Measurements from ENCODE around the gene ATP6V0E1. TPM values are rescaled to one million over a fixed set of nuclear protein-coding genes. Genes with fewer than 3 reads are reported as not detected.

Gene ATP6V0E1
- total RNA-seq, 1 donor from 2014 or later, result 285 TPM

GRCh38 chr5:173055042-173055721 lies 71.6 kb downstream of the ATP6V0E1 start:
- Histone ChIP-seq H3K9me3 (no peaks in the 10 kb centered on the region), H3K27ac (no peak overlapping the region), H3K27me3 (ENCODE audit: low read depth) (no peaks in the 10 kb centered on the region), H3K4me3 (peak overlapping the region; percentile 100), H3K36me3 (no peaks in the 10 kb centered on the region), H3K4me1 (peaks cover 30% of the 10 kb centered on the region)
- ATAC-seq (no peak), DNase-seq (no peak)
- intact Hi-C loops (cut with DNase I), result loop anchor here (10.0 kb wide), 1 partner anchor 70 kb away; the partner anchor contains the start of gene ATP6V0E1
- no peak for TF ChIP-seq CTCF (IDR thresholded peaks at IDR 0.05)

DNA sequence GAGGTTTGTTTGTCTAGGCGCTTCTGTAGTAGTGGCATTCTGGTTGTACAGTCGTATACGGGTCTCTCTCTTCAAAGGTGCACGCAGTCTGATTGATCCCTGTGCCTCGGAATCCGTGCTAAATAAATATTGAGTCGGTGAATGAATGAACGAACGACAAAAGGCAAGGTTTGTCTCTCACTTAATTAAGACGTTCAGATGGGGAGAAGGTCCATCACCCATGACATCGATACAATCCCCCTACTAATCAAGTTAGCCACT lies 72.1 kb downstream of the ATP6V0E1 start:
- no peaks in the 10 kb centered on the region for H3K27me3 ChIP-seq (ENCODE audit: low read depth)
- H3K27ac ChIP-seq, result peak overlapping the region; percentile 96
- intact Hi-C loops (cut with DNase I), result loop anchor here (10.0 kb wide), 1 partner anchor 71 kb away; the partner anchor contains the start of gene ATP6V0E1

DNA sequence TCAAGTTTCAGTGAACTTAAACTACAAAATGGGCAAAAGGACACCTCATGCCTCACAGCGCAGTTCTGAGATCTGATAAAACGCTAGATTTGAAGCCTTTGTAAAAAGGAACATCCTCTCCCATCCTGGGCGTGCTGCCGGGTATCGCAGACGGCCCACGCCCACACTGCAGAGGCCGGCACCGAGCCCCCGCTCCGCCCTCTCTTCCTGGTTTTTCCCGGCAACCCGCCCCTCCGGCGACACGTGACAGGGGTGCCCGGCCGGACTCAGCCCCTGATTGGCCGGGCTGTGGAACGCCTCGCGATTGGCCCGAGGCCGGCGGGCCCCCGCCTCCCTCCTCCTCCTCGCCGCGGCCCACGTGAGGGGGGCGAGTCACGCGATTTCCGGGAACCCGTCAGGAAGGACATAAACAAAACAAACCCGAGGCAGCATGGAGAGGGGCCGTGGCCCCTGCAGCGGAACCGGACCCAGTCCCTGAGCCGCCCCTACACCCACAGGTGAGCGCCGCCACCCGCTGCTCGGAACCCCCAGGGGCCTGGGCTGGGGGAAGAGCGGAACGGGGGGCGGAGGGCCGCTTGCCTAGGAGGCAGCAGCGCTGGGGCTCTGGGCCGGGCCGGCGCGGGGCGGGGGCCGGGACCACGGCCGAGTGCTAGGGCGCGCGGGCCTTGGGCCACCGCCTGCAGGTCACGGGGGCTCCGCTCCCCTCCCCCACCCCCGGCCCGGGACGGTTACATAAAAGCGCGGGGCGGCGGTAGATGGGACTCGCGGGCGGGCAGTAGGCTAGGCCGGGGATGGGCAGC lies 72.6 kb downstream of the ATP6V0E1 start, which contains the start of gene CREBRF:
Gene CREBRF (plus strand): TSS at position 370 of the 800 bp plus-strand sequence. CDS start 24,424 bp downstream, outside the sequence.
- no peaks in the 10 kb centered on the region for H3K9me3 ChIP-seq
- H3K36me3 ChIP-seq, result peaks cover 9% of the 10 kb centered on the region
- H3K4me1 ChIP-seq, result peaks cover 39% of the 10 kb centered on the region
- TF ChIP-seq CTCF (IDR thresholded peaks at IDR 0.05), result no peak
- intact Hi-C loops (cut with DNase I), result loop anchor here (10.0 kb wide), 1 partner anchor 71 kb away; the partner anchor contains the start of gene ATP6V0E1
- H3K4me3 ChIP-seq, result peak within 1 kb of the TSS; percentile 100
- DNase-seq (peak; percentile 99), ATAC-seq (peak; percentile 93 to 96)
- H3K27ac ChIP-seq, result peak within 1 kb of the TSS; percentile 96
- no peaks in the 10 kb centered on the region for H3K27me3 ChIP-seq (ENCODE audit: low read depth)

More for the DNA sequence above, 72.1 kb downstream of the ATP6V0E1 start:
- no peaks in the 10 kb centered on the region for H3K9me3 ChIP-seq
- ATAC-seq (no peak), DNase-seq (no peak)
- no peak for TF ChIP-seq CTCF (IDR thresholded peaks at IDR 0.05)
- H3K36me3 ChIP-seq, result peaks cover 4% of the 10 kb centered on the region
- peaks cover 34% of the 10 kb centered on the region for H3K4me1 ChIP-seq
- peak overlapping the region; percentile 100 for H3K4me3 ChIP-seq

DNA sequence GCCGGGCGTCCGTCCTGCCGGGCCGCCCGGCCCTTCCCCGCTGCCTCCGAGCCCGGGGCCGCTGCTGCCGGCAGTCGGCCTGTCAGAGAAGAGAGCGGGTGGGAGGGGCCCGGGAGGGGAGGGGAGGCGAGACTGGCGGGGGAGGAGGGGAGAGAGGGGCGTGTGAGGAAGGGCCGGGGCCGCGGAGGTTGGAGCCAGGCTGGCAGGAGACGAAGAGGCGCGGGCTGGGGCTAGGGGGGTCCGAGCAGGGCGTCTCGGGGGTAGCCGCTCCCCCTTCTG lies 73.2 kb downstream of the ATP6V0E1 start:
- Histone ChIP-seq H3K4me3 (peak overlapping the region; percentile 100), H3K36me3 (peaks cover 11% of the 10 kb centered on the region), H3K4me1 (peaks cover 45% of the 10 kb centered on the region), H3K27ac (peak overlapping the region; percentile 96), H3K27me3 (ENCODE audit: low read depth) (no peaks in the 10 kb centered on the region), H3K9me3 (no peaks in the 10 kb centered on the region)
- TF ChIP-seq CTCF (IDR thresholded peaks at IDR 0.05), result no peak
- DNase-seq (no peak), ATAC-seq (peak; percentile 80 to 84)
- intact Hi-C loops (cut with DNase I), result loop anchor here (10.0 kb wide), 1 partner anchor 72 kb away; the partner anchor contains the start of gene ATP6V0E1

DNA sequence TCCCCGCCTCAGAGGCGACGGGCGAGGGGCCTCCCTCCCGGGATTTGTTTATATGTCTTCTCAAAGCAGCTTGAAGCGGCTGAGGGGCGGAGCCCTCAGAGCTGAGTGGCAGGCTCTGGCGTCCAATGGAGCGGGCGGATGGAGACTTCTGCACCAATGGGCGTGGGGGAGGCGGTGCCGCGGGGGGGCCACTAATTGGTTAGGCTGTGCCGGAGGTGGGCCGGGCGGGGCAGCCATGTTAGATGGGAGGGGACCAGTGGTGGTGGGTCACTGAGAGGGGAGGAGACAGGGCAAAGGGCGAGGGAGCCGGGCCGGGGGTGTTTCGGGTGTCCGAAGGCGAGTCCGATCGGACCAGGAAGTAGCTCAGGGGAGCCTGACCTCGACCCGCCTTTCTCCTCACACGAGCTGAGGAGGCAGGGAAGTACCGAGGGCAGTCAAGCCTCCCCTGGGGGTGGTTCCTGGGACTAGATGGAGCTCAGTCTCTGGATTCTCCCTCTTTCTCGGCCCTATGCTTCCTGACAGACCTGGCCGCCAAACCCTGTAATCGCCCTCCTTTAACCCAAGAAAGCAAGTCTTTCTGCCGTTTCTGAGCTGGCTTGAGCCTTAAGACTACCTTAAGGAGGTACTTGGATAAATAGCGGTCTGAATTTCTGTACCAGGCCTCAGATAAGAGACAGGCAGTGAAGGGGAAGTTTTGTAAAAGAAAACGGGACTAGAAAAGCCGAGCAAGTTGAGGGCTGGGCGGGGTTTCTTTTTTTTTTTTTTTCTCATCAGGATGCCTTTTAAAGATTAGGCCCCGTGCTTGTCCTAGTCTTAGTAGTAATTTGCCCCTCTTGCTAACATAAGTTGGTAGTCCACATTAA lies 73.7 kb downstream of the ATP6V0E1 start:
- Histone ChIP-seq H3K36me3 (peaks cover 11% of the 10 kb centered on the region), H3K9me3 (no peaks in the 10 kb centered on the region), H3K27ac (peak overlapping the region; percentile 96), H3K27me3 (ENCODE audit: low read depth) (no peaks in the 10 kb centered on the region), H3K4me1 (peaks cover 51% of the 10 kb centered on the region), H3K4me3 (peak overlapping the region; percentile 100)
- TF ChIP-seq CTCF (IDR thresholded peaks at IDR 0.05), result peak; percentile 13
- DNase-seq, result peak; percentile 99
- peak; percentile 97 for ATAC-seq
- intact Hi-C loops (cut with DNase I), result loop anchor here (10.0 kb wide), 1 partner anchor 72 kb away; the partner anchor contains the start of gene ATP6V0E1

All from lower lobe of right lung (tissue), 2 donors.